GM20000 (cell line): ENCODE measurements around the gene SLC19A1.

Experiments
- DNase-seq: peaks from one replicate; pipeline ENCODE4 v3.0.0; 2012; ENCODE audit warnings: low spot score
- CTCF ChIP-seq: IDR thresholded peaks from 2 replicates; pipeline ENCODE4 v1.5.1; 2012; ENCODE audit warnings: mild to moderate bottlenecking, control low read depth; ENCODE audit errors: extremely low read depth, missing control alignments

The SLC19A1 gene

GRCh38 chr21:45536301-45537081, 5.7 kb downstream of the SLC19A1 start:
- no peak for TF ChIP-seq CTCF

GRCh38 chr21:45535341-45536081, 6.7 kb downstream of the SLC19A1 start:
- DNase-seq: no peak
- TF ChIP-seq CTCF: no peak

More at GRCh38 chr21:45536301-45537081, 5.7 kb downstream of the SLC19A1 start:
- DNase-seq: no peak

GRCh38 chr21:45534636-45535331, 7.5 kb downstream of the SLC19A1 start:
- no peak for TF ChIP-seq CTCF
- no peak for DNase-seq

- no peak for DNase-seq
- TF ChIP-seq CTCF: no peak
These were observed 8.2 kb downstream of the SLC19A1 start for GRCh38 chr21:45533846-45534635.

GRCh38 chr21:45533361-45533845, 8.8 kb downstream of the SLC19A1 start:
- no peak for TF ChIP-seq CTCF
- no peak for DNase-seq

- TF ChIP-seq CTCF: no peak
- DNase-seq: no peak
These were observed 9.3 kb downstream of the SLC19A1 start for GRCh38 chr21:45532826-45533360.
